RWPE1 (cell line): ENCODE results near the gene HRAS.

Experiments
- CTCF ChIA-PET: fragments of 350-600 bp; sonication (Branson Sonifier 250); formaldehyde crosslinking; extraction: SDS; loops from one replicate; lab custom pipeline; 2021; lab: Yijun Ruan, JAX
- POLR2A ChIA-PET: fragments of 400-600 bp; formaldehyde crosslinking; extraction: SDS; loops from one replicate; lab custom pipeline; 2020; ENCODE audit warnings: antibody characterized with exemption; ENCODE audit not compliant: low non-redundant PET; lab: Yijun Ruan, JAX
- DNase-seq: peaks from one replicate; pipeline ENCODE4 v3.0.0; 2012; ENCODE audit warnings: low spot score
- H3K27ac ChIP-seq: fragments of 450-650 bp; 2 replicates; pipeline ENCODE4 v1.5.1; 2017
- CTCF ChIP-seq: fragments of 450-650 bp; conservative IDR thresholded peaks from 2 replicates; pipeline ENCODE4 v1.5.1; 2017; ENCODE audit warnings: low read depth, mild to moderate bottlenecking

HRAS gene

GRCh38 chr11:578276-579035 lies 43.1 kb upstream of the HRAS start:
- no peak for TF ChIP-seq CTCF
- ChIA-PET CTCF (interaction anchor here (0.5 to 0.6 kb wide), 2 partner anchors 23 to 163 kb away, joined by 7 read pairs; no protein-coding TSS in a partner anchor), POLR2A (interaction anchor here (0.6 kb wide), 1 partner anchor 172 kb away, joined by 3 read pairs; no protein-coding TSS in a partner anchor)
- peak overlapping the region; percentile 94 for H3K27ac ChIP-seq
- DNase-seq: no peak

- no peak for TF ChIP-seq CTCF
- ChIA-PET POLR2A (no interaction called here), CTCF (no interaction called here)
- H3K27ac ChIP-seq: peak overlapping the region; percentile 94
- no peak for DNase-seq
Measured at GRCh38 chr11:577611-577894, 42.2 kb upstream of the HRAS start.

GRCh38 chr11:576811-577610 lies 41.6 kb upstream of the HRAS start:
- ChIA-PET POLR2A (no interaction called here), CTCF (no interaction called here)
- H3K27ac ChIP-seq: peak overlapping the region; percentile 94
- no peak for TF ChIP-seq CTCF
- no peak for DNase-seq

- peak within 1 kb of the TSS; percentile 94 for H3K27ac ChIP-seq
- no peak for TF ChIP-seq CTCF
- CTCF ChIA-PET: interaction anchor here (0.7 kb wide), 1 partner anchor 20 kb away, joined by 3 read pairs; no protein-coding TSS in a partner anchor
- peak; percentile 96 for DNase-seq
- POLR2A ChIA-PET: interaction anchor here (0.5 to 0.8 kb wide), 4 partner anchors 11 to 97 kb away, joined by 3 to 4 read pairs (median 3); no protein-coding TSS in a partner anchor
Measured at GRCh38 chr11:575996-576768, 40.8 kb upstream of the HRAS start, which contains the start of gene PHRF1. Gene PHRF1 (plus strand): TSS chr11:576470. CDS start chr11:581513, 5,043 bp downstream.

GRCh38 chr11:575313-575995 lies 40.1 kb upstream of the HRAS start:
- TF ChIP-seq CTCF: no peak
- POLR2A ChIA-PET: interaction anchor here (0.5 to 0.8 kb wide), 5 partner anchors 10 to 98 kb away, joined by 3 to 4 read pairs (median 3); no protein-coding TSS in a partner anchor
- CTCF ChIA-PET: interaction anchor here (0.7 kb wide), 1 partner anchor 19 kb away, joined by 3 read pairs; no protein-coding TSS in a partner anchor
- peak overlapping the region; percentile 94 for H3K27ac ChIP-seq
- DNase-seq: no peak
